BE2C (cell line): ENCODE results near the gene DTNA.

Source experiments
- DNase-seq: peaks from one replicate; pipeline ENCODE4 v3.0.0-alpha.2; 2020
- H3K27me3 ChIP-seq: fragments of 250-450 bp; sonication (Bioruptor Pico); 2 replicates; pipeline ENCODE4 v1.5.1; 2020; ENCODE audit warnings: mild to moderate bottlenecking
- H3K36me3 ChIP-seq: fragments of 250-450 bp; sonication (Bioruptor Pico); 2 replicates; pipeline ENCODE4 v1.5.1; 2020; ENCODE audit warnings: mild to moderate bottlenecking
- H3K4me1 ChIP-seq: fragments of 250-450 bp; sonication (Bioruptor Pico); 2 replicates; pipeline ENCODE4 v1.5.1; 2020
- H3K4me3 ChIP-seq: 2 replicates; pipeline ENCODE4 v1.5.1; 2011; ENCODE audit warnings: low read depth, low read length
- H3K9me3 ChIP-seq: fragments of 250-450 bp; sonication (Bioruptor Pico); 2 replicates; pipeline ENCODE4 v1.5.1; 2020
- TF ChIP-seq, protein P1 (sequence below): IDR thresholded peaks from 2 replicates; pipeline ENCODE4 v1.5.1; 2012; ENCODE audit warnings: mild to moderate bottlenecking, low read depth, low read length

DTNA gene

DNA sequence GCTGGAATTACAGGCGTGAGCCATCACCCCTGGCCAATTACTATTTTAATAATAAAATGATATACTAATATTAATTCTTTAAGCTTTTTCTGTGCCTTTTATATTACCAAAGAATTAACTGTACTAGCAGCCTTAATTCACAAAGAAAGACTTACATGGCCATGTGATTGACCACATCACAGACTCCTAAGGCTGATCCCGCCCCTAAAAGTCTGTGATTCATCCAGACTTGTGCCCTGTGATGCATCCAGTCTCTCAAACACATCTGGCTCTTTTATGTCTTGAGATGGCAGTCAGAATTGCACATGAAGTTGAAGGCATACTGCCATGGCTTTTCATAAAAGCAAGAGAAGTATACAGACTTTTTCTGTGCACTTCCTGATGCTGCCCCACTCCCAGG, 91.7 kb downstream of the DTNA start:
- no peak overlapping the region for H3K4me3 ChIP-seq
- H3K27me3 ChIP-seq = no peaks in the 10 kb centered on the region; the same call in 1 of the 2 replicates
- TF ChIP-seq, protein P1, sequence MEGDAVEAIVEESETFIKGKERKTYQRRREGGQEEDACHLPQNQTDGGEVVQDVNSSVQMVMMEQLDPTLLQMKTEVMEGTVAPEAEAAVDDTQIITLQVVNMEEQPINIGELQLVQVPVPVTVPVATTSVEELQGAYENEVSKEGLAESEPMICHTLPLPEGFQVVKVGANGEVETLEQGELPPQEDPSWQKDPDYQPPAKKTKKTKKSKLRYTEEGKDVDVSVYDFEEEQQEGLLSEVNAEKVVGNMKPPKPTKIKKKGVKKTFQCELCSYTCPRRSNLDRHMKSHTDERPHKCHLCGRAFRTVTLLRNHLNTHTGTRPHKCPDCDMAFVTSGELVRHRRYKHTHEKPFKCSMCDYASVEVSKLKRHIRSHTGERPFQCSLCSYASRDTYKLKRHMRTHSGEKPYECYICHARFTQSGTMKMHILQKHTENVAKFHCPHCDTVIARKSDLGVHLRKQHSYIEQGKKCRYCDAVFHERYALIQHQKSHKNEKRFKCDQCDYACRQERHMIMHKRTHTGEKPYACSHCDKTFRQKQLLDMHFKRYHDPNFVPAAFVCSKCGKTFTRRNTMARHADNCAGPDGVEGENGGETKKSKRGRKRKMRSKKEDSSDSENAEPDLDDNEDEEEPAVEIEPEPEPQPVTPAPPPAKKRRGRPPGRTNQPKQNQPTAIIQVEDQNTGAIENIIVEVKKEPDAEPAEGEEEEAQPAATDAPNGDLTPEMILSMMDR = no peak
- no peak for DNase-seq
- H3K4me1 ChIP-seq = no peaks in the 10 kb centered on the region
- no peaks in the 10 kb centered on the region for H3K9me3 ChIP-seq
- H3K36me3 ChIP-seq = no peaks in the 10 kb centered on the region

DNA sequence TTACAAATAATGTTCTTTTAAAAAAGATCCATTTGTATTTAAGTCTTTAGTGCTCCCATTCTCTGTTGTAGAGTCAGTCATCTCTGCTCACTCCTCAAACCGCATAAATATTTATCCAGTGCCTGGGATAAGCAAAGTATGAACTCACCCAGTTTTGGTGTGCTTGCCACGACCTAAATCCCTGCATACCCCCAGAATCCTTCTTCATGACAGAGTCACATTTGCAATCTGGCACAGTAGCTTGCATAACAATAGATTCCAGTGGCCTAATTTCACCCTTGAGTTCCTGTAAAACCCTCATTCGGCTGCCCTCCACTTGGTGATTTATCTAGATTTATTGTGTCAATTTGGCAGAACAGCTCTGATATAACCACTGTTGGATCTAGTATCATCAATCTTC, 92.9 kb downstream of the DTNA start:
- Histone ChIP-seq H3K4me1 (no peaks in the 10 kb centered on the region), H3K4me3 (no peak overlapping the region), H3K27me3 (no peaks in the 10 kb centered on the region; the same call in 1 of the 2 replicates), H3K36me3 (no peaks in the 10 kb centered on the region), H3K9me3 (no peaks in the 10 kb centered on the region)
- DNase-seq = no peak
- TF ChIP-seq, protein P1 = no peak

DNA sequence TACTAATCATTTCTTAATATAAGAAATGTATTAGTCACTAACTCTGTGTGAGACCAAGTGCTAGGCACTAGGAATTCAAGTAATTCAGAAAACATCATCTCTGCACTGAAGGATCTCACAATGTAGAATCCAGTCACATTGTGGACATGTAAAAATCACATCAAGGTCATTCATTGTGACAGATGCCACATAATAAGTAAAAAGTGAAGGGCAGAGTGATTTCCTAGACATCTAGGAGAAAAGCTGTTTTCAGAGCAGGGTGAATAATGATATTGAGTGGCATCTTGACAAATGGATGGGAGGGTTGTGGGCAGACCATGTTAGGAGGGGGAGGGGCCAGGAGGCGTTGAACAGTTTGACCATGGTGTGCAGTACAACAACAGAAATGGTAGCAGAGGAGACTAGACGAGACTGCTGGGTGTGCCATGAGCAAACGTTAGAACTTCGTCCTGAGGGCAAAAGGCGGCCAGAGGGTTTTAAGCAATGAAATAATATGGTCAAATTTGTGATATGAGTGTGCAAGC, 93.8 kb downstream of the DTNA start:
- H3K27me3 ChIP-seq = no peaks in the 10 kb centered on the region; the same call in 1 of the 2 replicates
- H3K4me1 ChIP-seq = no peaks in the 10 kb centered on the region
- no peaks in the 10 kb centered on the region for H3K36me3 ChIP-seq
- no peak overlapping the region for H3K4me3 ChIP-seq
- no peak for DNase-seq
- no peaks in the 10 kb centered on the region for H3K9me3 ChIP-seq
- TF ChIP-seq, protein P1 = no peak

DNA sequence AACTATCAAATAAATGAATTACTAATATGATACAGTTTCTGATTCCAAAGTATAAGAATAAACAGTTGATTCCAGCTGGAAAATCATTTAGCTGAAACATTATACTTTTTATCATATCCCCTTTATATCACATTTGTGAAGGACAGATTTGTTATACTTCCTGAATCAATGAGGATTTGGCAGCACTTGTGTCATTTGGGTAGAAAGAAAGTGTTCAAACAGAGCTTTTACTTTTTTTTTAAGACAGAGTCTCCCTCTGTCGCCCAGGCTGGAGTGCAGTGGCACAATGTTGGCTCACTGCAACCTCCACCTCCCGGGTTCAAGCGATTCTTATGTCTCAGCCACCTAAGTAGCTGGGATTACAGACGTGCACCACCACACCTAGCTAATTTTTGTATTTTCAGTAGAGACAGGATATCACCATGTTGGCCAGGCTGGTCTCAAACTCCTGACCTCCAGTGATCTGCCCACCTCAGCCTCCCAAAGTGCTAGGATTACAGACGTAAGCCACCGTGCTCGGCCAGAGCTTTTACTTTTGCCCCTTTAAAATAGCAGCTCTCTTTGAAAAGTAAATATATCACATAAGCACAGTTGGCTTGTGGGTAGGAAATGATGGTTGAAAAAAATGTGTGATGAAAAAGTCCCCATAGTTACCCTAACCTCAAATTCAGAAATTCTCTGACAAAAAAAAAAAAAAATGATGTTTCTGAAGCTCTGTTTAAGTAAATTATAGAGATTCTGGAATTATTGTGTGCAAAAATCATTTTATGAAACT, 95.2 kb downstream of the DTNA start:
- Histone ChIP-seq H3K27me3 (no peaks in the 10 kb centered on the region; the same call in 1 of the 2 replicates), H3K9me3 (no peaks in the 10 kb centered on the region), H3K4me1 (no peaks in the 10 kb centered on the region), H3K4me3 (no peak overlapping the region), H3K36me3 (no peaks in the 10 kb centered on the region)
- no peak for DNase-seq
- TF ChIP-seq, protein P1 = no peak

DNA sequence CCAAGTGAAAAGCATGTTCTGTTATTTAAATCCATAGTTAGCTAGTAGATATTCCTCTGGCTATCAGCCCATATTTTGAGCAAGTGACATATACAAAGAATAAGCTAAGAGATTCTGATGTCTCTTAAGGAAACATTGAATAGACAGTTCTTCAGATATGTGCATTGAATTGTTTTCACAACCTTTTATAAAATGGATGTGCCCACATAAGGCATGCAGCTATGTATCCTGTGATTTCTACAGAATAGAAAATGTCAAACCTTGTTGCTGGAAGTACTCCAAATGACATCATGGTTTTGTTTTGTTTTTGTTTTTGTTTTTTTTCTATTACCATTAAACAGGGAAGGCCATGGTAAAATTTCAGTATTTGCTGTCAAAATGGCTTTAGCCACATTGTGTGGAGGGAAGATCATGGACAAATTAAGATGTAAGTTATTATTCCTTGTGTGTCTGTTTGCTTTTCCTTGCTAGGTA, 95.8 kb downstream of the DTNA start:
- Histone ChIP-seq H3K4me1 (no peaks in the 10 kb centered on the region), H3K4me3 (no peak overlapping the region), H3K9me3 (no peaks in the 10 kb centered on the region), H3K27me3 (no peaks in the 10 kb centered on the region; the same call in 1 of the 2 replicates), H3K36me3 (no peaks in the 10 kb centered on the region)
- no peak for DNase-seq
- TF ChIP-seq, protein P1 = no peak

DNA sequence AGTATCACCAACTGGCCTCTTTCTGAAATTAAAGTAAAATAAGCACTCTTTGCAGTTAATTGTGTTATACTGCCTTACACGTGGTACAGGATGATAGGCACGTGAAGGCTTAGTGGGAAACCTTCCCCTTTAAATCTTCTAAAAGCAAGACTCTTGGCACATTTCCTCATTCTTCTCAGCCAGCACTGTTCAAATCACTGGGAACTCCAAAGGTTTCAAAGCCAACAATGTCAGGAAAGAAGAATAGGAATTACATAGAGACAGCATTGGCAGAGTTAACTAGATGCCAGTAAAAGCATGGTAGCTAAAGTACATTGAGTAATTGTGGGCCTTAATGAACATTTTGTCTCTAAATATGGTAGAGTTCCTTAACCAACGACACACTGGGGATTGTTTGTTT, 96.4 kb downstream of the DTNA start:
- Histone ChIP-seq H3K36me3 (no peaks in the 10 kb centered on the region), H3K4me1 (no peaks in the 10 kb centered on the region), H3K27me3 (no peaks in the 10 kb centered on the region; the same call in 1 of the 2 replicates), H3K9me3 (no peaks in the 10 kb centered on the region), H3K4me3 (no peak overlapping the region)
- no peak for DNase-seq
- TF ChIP-seq, protein P1 = no peak
